GM10266 (cell line): ENCODE results near the gene CLSTN1.

Experiments used
- DNase-seq: peaks from one replicate; pipeline ENCODE4 v3.0.0; 2012; ENCODE audit errors: extremely low spot score
- CTCF ChIP-seq: IDR thresholded peaks from 2 replicates; pipeline ENCODE4 v1.5.1; 2012; ENCODE audit warnings: mild to moderate bottlenecking, low read depth; ENCODE audit not compliant: control insufficient read depth, insufficient read depth; ENCODE audit errors: missing control alignments

The CLSTN1 gene

GRCh38 chr1:9687874-9688582, 135.7 kb downstream of the CLSTN1 start:
- TF ChIP-seq CTCF, result no peak
- DNase-seq, result no peak

- no peak for TF ChIP-seq CTCF
- peak; percentile 72 for DNase-seq
Measured at GRCh38 chr1:9687120-9687873, 136.5 kb downstream of the CLSTN1 start.

GRCh38 chr1:9684801-9685200, 139.0 kb downstream of the CLSTN1 start:
- TF ChIP-seq CTCF, result no peak
- DNase-seq, result no peak

- DNase-seq, result no peak
- TF ChIP-seq CTCF, result no peak
Measured at GRCh38 chr1:9680828-9681227, 142.9 kb downstream of the CLSTN1 start.

- no peak for TF ChIP-seq CTCF
Measured at GRCh38 chr1:9680091-9680490, 143.7 kb downstream of the CLSTN1 start.

More at GRCh38 chr1:9680091-9680490, 143.7 kb downstream of the CLSTN1 start:
- DNase-seq, result no peak
